ENCODE data around the gene RMDN3. TPM values are rescaled to one million over a fixed set of nuclear protein-coding genes. Genes with fewer than 3 reads are reported as not detected.

The RMDN3 gene
- total and polyA plus RNA-seq, 9 of the 15 experiments (the other 6 are each of a cell fraction or from before 2014, with no cell fraction given), result 8.1 to 38.2 (median 25.9) TPM

GRCh38 chr15:40694688-40695468 is 60.2 kb downstream of the RMDN3 start, which contains the start of gene RAD51 (continued):
- no peak for TF ChIP-seq CUX1 (CRISPR knock-in tag; IDR thresholded peaks at IDR 0.05)
- no peak for TF ChIP-seq ZNF277 (CRISPR knock-in tag; IDR thresholded peaks at IDR 0.05; ENCODE audit: borderline replicate concordance)
- no peak for TF ChIP-seq ZNF133 (CRISPR knock-in tag; IDR thresholded peaks at IDR 0.05)
- no peak for TF ChIP-seq GATA2 (CRISPR knock-in tag; IDR thresholded peaks at IDR 0.05)
- no peak for TF ChIP-seq GTF2A2 (tag; IDR thresholded peaks at IDR 0.05)
- TF ChIP-seq HDAC8 (tag; IDR thresholded peaks at IDR 0.05), result no peak
- no peak for TF ChIP-seq DMBX1 (CRISPR knock-in tag; IDR thresholded peaks at IDR 0.05; ENCODE audit: borderline replicate concordance)
- no peak for TF ChIP-seq ZNF3 (CRISPR knock-in tag; IDR thresholded peaks at IDR 0.05)
- TF ChIP-seq BACH1 (tag; IDR thresholded peaks at IDR 0.05), result no peak
- 0 out of 2 replicates have a peak, but pooled peaks have one; percentile 30 for TF ChIP-seq GATAD2A (IDR thresholded peaks at IDR 0.05)
- no peak; the same call in 1 of the 2 replicates for TF ChIP-seq PREB (CRISPR knock-in tag; IDR thresholded peaks at IDR 0.05)
- TF ChIP-seq ELK1 (CRISPR knock-in tag; IDR thresholded peaks at IDR 0.05), result no peak
- TF ChIP-seq ZBTB9 (CRISPR knock-in tag; IDR thresholded peaks at IDR 0.05), result no peak
- 0 out of 2 replicates have a peak, but pooled peaks have one; percentile 32 for TF ChIP-seq PRMT5 (CRISPR knock-in tag; IDR thresholded peaks at IDR 0.05)
- TF ChIP-seq MCM5 (IDR thresholded peaks at IDR 0.05; ENCODE audit: low read depth), result no peak
- TF ChIP-seq SAFB2 (IDR thresholded peaks at IDR 0.05; ENCODE audit: borderline replicate concordance, low read depth, low read length, severe bottlenecking), result no peak
- TF ChIP-seq ZNF253 (CRISPR knock-in tag; conservative IDR thresholded peaks at IDR 0.05), result no peak

All from K562 (cell line).